ENCODE results near the gene SLC6A6. TPM values are rescaled to one million over a fixed set of nuclear protein-coding genes. Genes with fewer than 3 reads are reported as not detected.

Gene SLC6A6
- total and polyA plus RNA-seq, 12 donors = 10.6 to 197 (median 85.6) TPM

DNA sequence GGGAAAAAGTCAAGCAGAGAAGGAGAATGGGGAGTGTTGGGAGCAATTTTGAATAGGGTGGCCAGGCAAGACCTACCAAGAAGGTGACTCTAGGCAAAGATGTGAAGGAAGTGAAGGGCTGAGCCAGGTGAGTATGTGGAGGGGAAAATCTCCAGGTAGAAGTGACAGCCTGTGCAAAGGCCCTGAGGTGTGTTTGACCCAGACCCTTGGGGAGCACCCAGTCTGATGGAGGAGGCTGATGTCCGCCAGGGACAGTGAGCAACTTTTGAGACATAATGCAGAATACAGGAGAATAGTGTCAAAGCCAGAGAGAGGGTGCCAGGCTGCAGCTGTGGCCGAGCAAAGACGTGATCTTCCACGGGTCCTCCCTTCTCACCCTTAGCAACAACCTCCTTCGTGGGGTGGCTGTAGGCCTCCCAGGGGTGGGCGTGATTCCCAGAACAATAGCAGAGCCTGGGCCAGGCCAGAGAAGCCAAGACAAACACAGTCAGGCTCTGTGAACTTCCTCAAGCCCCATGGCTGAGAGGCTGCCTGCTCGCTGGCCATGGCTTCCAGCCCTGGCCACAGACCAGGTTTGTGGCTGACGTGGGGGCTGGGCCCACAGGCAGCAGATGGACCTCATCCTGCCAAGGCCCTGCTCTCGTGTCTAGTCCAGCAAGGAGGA lies 58.1 kb downstream of the SLC6A6 start:
- WGBS, 4 donors = 38 to 66% (median 46%) methylated on average over 7 to 9 of the region's 9 CpGs
- DNase-seq = peak; percentile 63 to 87 (median 82)
- TF ChIP-seq, protein P1, sequence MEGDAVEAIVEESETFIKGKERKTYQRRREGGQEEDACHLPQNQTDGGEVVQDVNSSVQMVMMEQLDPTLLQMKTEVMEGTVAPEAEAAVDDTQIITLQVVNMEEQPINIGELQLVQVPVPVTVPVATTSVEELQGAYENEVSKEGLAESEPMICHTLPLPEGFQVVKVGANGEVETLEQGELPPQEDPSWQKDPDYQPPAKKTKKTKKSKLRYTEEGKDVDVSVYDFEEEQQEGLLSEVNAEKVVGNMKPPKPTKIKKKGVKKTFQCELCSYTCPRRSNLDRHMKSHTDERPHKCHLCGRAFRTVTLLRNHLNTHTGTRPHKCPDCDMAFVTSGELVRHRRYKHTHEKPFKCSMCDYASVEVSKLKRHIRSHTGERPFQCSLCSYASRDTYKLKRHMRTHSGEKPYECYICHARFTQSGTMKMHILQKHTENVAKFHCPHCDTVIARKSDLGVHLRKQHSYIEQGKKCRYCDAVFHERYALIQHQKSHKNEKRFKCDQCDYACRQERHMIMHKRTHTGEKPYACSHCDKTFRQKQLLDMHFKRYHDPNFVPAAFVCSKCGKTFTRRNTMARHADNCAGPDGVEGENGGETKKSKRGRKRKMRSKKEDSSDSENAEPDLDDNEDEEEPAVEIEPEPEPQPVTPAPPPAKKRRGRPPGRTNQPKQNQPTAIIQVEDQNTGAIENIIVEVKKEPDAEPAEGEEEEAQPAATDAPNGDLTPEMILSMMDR (IDR thresholded peaks at IDR 0.05) = no peak
- no peak for TF ChIP-seq POLR2A (IDR thresholded peaks at IDR 0.05)
- Histone ChIP-seq H3K27ac (peak overlapping the region in 4 of 5 donors; percentile 7 to 67 (median 46)), H3K27me3 (no peaks in the 10 kb centered on the region), H3K4me1 (replicated peaks in 1 of 2) (peaks cover 8 to 13% of the 10 kb centered on the region in 2 donors), H3K9me3 (replicated peaks in 1 of 3) (no peaks in the 10 kb centered on the region), H3K36me3 (replicated peaks in 1 of 2) (peaks cover 0 to 48% of the 10 kb centered on the region in 2 donors), H3K4me3 (no peak overlapping the region)
- intact Hi-C loops (cut with DNase I) = loop anchor here in 1 of 2 donors (5.0 kb wide), 1 partner anchor 63 kb away; no protein-coding TSS in a partner anchor

DNA sequence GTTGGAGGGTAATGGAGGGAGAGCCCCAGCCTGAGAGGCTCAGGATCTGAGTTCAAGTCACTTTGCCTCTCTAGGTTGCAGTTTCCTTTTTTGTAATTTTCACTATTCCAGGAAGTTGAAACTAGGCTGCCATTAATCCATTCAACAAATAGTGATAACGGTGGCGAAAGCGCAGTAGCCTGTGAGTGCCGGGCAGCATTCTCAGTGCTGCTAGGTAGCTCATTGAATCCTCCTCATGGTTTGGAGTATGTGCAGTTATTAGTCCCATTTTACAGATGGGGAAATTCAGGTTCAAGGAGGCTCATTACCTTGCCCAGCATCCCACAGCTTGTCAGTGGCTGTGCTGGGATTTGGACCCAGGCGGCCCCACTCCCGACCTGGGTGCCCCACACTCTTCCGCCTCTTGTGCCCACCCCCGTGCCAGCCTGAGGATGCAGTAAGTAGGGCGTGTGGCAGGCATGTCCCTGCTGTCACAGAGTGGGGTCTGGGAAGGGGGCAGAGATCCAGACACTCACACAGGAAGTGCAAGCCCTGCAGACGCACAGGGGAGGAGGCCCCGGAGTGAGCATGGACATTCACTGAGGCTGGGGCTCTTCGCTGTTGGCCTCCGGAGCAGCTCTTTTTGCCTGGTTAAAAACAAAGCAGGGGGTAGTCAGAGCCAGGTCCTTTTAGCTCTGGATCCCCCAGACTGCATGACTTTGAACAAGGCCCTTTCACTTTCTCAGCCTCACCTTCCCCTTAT lies 58.8 kb downstream of the SLC6A6 start:
- Histone ChIP-seq H3K36me3 (replicated peaks in 1 of 2) (peaks cover 0 to 54% of the 10 kb centered on the region in 2 donors), H3K9me3 (replicated peaks in 1 of 3) (no peaks in the 10 kb centered on the region), H3K27ac (peak overlapping the region in 3 of 5 donors; percentile 45 to 57 (median 48)), H3K4me3 (no peak overlapping the region), H3K27me3 (no peaks in the 10 kb centered on the region), H3K4me1 (replicated peaks in 1 of 2) (peaks cover 8 to 13% of the 10 kb centered on the region in 2 donors)
- no peak for DNase-seq
- intact Hi-C loops (cut with DNase I) = loop anchor here in 1 of 2 donors (5.0 kb wide), 1 partner anchor 64 kb away; no protein-coding TSS in a partner anchor
- no peak for TF ChIP-seq POLR2A (IDR thresholded peaks at IDR 0.05)
- TF ChIP-seq, protein P1 (IDR thresholded peaks at IDR 0.05) = no peak
- 82 to 92% (median 83%) methylated on average over 8 to 13 of the region's 13 CpGs for WGBS, 4 donors

DNA sequence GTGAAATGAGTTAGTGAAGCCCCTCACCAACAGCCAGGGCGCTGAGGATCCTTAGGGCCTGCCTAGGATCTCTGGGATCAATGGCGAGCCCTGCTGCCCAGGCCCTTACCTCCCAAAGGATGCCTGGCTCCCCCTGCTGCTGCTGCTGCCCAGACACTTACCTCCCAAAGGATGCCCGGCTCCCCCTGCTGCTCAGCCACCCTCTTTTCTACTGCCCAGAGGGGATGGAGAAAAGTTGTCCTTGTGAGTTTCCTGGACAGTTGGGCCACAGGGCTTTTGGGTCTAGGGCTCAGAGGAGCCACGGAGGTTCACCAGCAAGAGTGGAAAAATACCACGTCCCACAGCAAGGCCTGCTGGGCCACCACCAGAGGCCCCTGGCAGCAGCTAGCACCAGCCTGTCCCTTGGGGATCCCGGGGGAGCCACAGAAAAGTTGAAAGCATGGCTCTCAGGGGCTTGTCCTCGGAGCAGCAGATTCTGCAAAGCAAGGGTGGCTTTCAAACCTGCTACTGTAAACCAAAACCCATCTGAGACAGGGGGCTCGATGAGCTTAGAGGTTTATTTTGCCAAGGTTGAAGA lies 59.4 kb downstream of the SLC6A6 start:
- intact Hi-C loops (cut with DNase I) = loop anchor here in 1 of 2 donors (5.0 kb wide), 1 partner anchor 65 kb away; no protein-coding TSS in a partner anchor
- Histone ChIP-seq H3K36me3 (replicated peaks in 1 of 2) (peaks cover 0 to 60% of the 10 kb centered on the region in 2 donors), H3K4me1 (replicated peaks in 1 of 2) (peaks cover 8 to 17% of the 10 kb centered on the region in 2 donors), H3K27me3 (no peaks in the 10 kb centered on the region), H3K9me3 (replicated peaks in 1 of 3) (no peaks in the 10 kb centered on the region), H3K4me3 (no peak overlapping the region), H3K27ac (peak overlapping the region in 1 of 5 donors; percentile 48)
- WGBS, 4 donors = 76 to 85% (median 78%) methylated on average over 4 to 8 of the region's 8 CpGs
- peak in 6 of 7 donors; percentile 48 to 69 (median 54) for DNase-seq
- TF ChIP-seq, protein P1 (IDR thresholded peaks at IDR 0.05) = peak in 5 of 6 experiments; percentile 33 to 58 (median 55)
- no peak for TF ChIP-seq POLR2A (IDR thresholded peaks at IDR 0.05)

DNA sequence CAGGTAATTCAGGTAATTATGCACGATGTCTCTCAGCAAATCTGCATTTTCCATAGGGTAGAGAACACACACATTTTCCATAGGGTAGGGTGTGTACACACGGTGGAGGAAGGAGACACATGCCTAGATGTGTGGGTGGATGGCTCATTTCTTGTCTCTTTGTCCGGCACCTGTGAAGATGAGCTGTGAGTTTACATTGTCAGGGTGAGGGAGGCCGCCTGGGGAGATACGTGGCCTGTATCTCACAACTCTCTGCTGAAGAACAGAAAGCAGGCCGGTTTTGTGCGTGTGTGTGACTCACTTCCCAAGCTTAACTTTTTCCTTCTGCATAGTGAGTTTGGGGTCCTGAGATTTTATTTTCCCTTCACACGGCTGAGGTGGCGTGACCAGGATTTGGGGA lies 60.3 kb downstream of the SLC6A6 start:
- no peak overlapping the region for H3K27ac ChIP-seq
- H3K4me1 ChIP-seq (replicated peaks in 1 of 2) = peaks cover 8 to 22% of the 10 kb centered on the region in 2 donors
- TF ChIP-seq, protein P1 (IDR thresholded peaks at IDR 0.05) = no peak
- TF ChIP-seq POLR2A (IDR thresholded peaks at IDR 0.05) = no peak
- no peaks in the 10 kb centered on the region for H3K9me3 ChIP-seq (replicated peaks in 1 of 3)
- H3K27me3 ChIP-seq = no peaks in the 10 kb centered on the region
- intact Hi-C loops (cut with DNase I) = loop anchor here in 1 of 2 donors (5.0 kb wide), 1 partner anchor 65 kb away; no protein-coding TSS in a partner anchor
- WGBS, 4 donors = 89 to 95% (median 92%) methylated on average over 9 of the region's 9 CpGs
- H3K36me3 ChIP-seq (replicated peaks in 1 of 2) = peaks cover 0 to 66% of the 10 kb centered on the region in 2 donors
- no peak for DNase-seq
- H3K4me3 ChIP-seq = no peak overlapping the region
